Esophagus (tissue), 2 donors: Measurements from ENCODE around the gene HYKK. TPM values are rescaled to one million over a fixed set of nuclear protein-coding genes. Genes with fewer than 3 reads are reported as not detected.

Experiments
- H3K27ac ChIP-seq, 2 donors: one replicate each; pipeline ENCODE4 v1.5.1; 2013; ENCODE audit warnings: low read depth in 2 of 2, mild to moderate bottlenecking in 2 of 2, inconsistent platforms in 1 of 2, low read length in 1 of 2, moderate library complexity in 1 of 2
- H3K27me3 ChIP-seq, 2 donors: one replicate each; pipeline ENCODE4 v1.6.1; 2013; ENCODE audit warnings: low read length in 2 of 2, control low read depth in 1 of 2, mild to moderate bottlenecking in 1 of 2; ENCODE audit not compliant: insufficient read depth in 2 of 2, control insufficient read depth in 1 of 2
- H3K36me3 ChIP-seq, 2 donors: one replicate each; pipeline ENCODE4 v1.6.1; 2013; ENCODE audit warnings: low read length in 1 of 2; ENCODE audit not compliant: control insufficient read depth in 2 of 2, insufficient read depth in 2 of 2
- H3K4me1 ChIP-seq, 2 donors: one replicate each; pipeline ENCODE4 v1.6.1; 2013; ENCODE audit warnings: low read length in 1 of 2; ENCODE audit not compliant: control insufficient read depth in 2 of 2, insufficient read depth in 2 of 2
- H3K4me3 ChIP-seq, 2 donors: one replicate each; pipeline ENCODE4 v1.5.1; 2013; ENCODE audit warnings: low read length in 2 of 2, mild to moderate bottlenecking in 2 of 2, low read depth in 1 of 2, moderate library complexity in 1 of 2
- H3K9me3 ChIP-seq, 2 donors: one replicate each; pipeline ENCODE4 v1.6.1; 2013; ENCODE audit warnings: mild to moderate bottlenecking in 2 of 2, low read depth in 1 of 2, low read length in 1 of 2, moderate library complexity in 1 of 2; ENCODE audit not compliant: control insufficient read depth in 2 of 2, insufficient read depth in 1 of 2
- WGBS, 2 donors: extraction: QIAGEN DNeasy Blood & Tissue Kit; methylation state at CpG; one replicate each; pipeline ENCODE4 v1.1.7; 2013; 5-methylcytosine and 5-hydroxymethylcytosine counted together
- polyA plus RNA-seq, 2 donors: library from polyadenylated mRNA; stranded (reverse); fragments of 200-250 nt; gene quantifications; one replicate each; pipeline ENCODE4 v1.2.3, GENCODE V29; 2013
- donor health status: healthy with polysubstance abuse.
- donor health status: Bipolar disorder and iron deficiency.

Gene HYKK, protein sequence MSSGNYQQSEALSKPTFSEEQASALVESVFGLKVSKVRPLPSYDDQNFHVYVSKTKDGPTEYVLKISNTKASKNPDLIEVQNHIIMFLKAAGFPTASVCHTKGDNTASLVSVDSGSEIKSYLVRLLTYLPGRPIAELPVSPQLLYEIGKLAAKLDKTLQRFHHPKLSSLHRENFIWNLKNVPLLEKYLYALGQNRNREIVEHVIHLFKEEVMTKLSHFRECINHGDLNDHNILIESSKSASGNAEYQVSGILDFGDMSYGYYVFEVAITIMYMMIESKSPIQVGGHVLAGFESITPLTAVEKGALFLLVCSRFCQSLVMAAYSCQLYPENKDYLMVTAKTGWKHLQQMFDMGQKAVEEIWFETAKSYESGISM
- polyA plus RNA-seq, result 1 to 10 TPM; 2.7 to 2.9 TPM

- no peaks in the 10 kb centered on the region for H3K9me3 ChIP-seq
- H3K27ac ChIP-seq, result peak within 1 kb of the TSS; percentile 64 to 84
- H3K27me3 ChIP-seq, result no peaks in the 10 kb centered on the region
- WGBS, 2 donors, result 1% methylated on average over 58 to 63 of the region's 63 CpGs
- H3K4me3 ChIP-seq, result peak within 1 kb of the TSS; percentile 82 to 88
- no peaks in the 10 kb centered on the region for H3K36me3 ChIP-seq
- H3K4me1 ChIP-seq, result peaks cover 0 to 3% of the 10 kb centered on the region in 2 donors
Observed at GRCh38 chr15:78506971-78507830, at the start of gene HYKK. Gene HYKK, plus strand, starts transcription at chr15:78507577. Its CDS starts 5,512 bp downstream, at chr15:78513089.

DNA sequence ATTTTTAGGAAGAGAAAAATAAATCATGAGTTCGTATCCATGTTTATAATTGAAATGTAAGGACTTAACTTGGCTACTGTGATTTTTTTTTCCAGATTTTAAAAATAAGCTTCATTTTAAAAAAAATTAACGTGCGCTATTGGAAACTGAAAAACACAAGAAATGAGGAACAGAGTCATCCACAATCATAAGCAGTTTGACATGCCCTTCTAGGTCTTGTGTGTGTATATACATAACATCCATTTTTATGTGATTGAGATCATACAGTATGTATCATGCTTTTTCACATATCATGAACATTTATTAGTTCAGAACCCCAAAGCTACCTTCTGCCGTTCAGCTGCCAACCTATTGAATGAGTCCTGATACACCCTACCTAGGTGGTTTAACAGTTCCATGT, 46.6 kb upstream of the HYKK start:
- H3K4me3 ChIP-seq, result no peak overlapping the region
- H3K9me3 ChIP-seq, result no peaks in the 10 kb centered on the region
- peaks cover 0 to 6% of the 10 kb centered on the region in 2 donors for H3K36me3 ChIP-seq
- 88 to 91% methylated on average over 4 of the region's 4 CpGs for WGBS, 2 donors
- H3K4me1 ChIP-seq, result peaks cover 0 to under 1% of the 10 kb centered on the region in 2 donors
- no peak overlapping the region for H3K27ac ChIP-seq
- no peaks in the 10 kb centered on the region for H3K27me3 ChIP-seq

DNA sequence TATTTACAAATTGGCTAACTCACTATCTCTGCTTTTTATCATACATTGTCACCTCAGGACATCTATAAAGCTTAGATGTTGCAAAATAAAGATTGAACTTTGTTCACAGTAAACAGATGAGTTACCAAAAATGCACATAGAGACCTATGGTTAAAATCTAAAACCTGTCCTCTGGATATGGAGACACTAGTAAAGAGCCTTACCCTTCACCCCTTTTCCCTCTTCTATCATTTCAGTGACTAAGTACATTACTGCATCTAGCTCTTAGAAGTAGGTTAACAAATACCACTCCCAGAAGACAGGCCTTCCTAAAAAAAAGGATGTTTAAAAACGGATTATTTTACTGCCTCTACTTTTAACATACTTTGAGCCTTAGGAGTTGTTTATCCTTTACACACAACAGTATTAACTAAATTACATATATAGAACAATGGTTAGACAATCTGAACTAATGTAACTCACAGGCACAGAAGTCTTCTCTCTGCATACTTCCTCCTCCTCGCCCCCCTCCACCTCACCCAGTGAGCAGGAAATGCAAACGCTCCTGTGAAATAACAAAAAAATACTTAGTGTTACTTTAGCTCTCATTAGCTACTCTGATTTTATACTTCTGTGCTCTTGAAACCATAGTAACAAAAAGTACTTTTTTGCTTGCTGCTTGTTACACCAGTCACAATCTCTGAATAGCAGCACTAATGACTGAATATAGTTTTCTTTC, 46.0 kb upstream of the HYKK start:
- H3K9me3 ChIP-seq, result no peaks in the 10 kb centered on the region
- H3K4me3 ChIP-seq, result no peak overlapping the region
- WGBS, 2 donors, result 41 to 49% methylated on average over 3 of the region's 3 CpGs
- H3K4me1 ChIP-seq, result no peaks in the 10 kb centered on the region
- H3K27ac ChIP-seq, result no peak overlapping the region
- no peaks in the 10 kb centered on the region for H3K27me3 ChIP-seq
- H3K36me3 ChIP-seq, result peaks cover 2 to 8% of the 10 kb centered on the region in 2 donors

GRCh38 chr15:78469031-78469430, 38.3 kb upstream of the HYKK start:
- Histone ChIP-seq H3K4me3 (no peak overlapping the region), H3K9me3 (no peaks in the 10 kb centered on the region), H3K27me3 (no peaks in the 10 kb centered on the region), H3K4me1 (no peaks in the 10 kb centered on the region), H3K36me3 (peaks cover 2 to 14% of the 10 kb centered on the region in 2 donors), H3K27ac (no peak overlapping the region)
- whole genome bisulfite sequencing, 2 donors, result 79 to 100% methylated on average over 1 of the region's 1 CpG

DNA sequence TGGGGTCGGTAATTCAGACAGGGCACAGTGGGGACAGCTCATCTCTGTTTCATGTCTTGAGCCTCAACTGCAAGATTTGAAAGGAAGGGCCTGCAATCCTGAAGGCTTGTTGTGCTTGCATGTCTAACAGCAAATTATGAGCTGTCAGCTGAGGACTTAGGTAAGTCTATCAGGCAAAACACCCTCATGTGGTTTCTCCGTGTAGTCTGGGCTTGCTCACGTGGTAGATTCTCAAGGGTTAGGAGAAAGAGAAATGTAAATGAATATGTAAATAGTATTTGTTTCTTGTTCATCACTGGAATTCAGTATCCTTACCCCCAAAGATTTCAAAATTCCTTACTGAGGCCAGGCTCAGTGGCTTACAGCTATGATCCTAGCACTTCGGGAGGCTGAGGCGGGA, 30.1 kb upstream of the HYKK start:
- no peak overlapping the region for H3K27ac ChIP-seq

DNA sequence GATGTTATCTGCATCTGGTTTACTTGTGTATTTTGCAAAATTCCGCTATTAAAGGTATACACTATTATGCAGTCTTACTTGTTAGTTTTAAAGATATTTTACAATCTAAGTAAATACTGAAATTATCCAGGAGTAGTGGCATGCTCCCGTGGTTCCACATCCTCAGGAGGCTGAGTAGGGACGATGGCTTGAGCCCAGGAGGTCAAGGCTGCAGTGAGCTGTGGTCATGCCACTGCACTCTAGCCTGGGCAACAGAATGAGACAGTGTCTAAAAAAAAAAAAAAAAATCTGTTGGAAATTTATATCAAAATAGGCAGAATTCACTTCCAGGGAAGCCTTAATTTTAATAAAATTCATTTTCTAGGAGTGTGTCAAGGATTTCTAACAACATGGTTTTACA, 27.7 kb upstream of the HYKK start:
- WGBS, 2 donors, result 93 to 95% methylated on average over 3 of the region's 3 CpGs
- Histone ChIP-seq H3K4me1 (no peaks in the 10 kb centered on the region), H3K4me3 (no peak overlapping the region), H3K36me3 (peaks cover 12% of the 10 kb centered on the region in 2 donors), H3K9me3 (no peaks in the 10 kb centered on the region), H3K27me3 (no peaks in the 10 kb centered on the region), H3K27ac (no peak overlapping the region)

More for the DNA sequence above, 30.1 kb upstream of the HYKK start:
- Histone ChIP-seq H3K9me3 (no peaks in the 10 kb centered on the region), H3K4me3 (no peak overlapping the region), H3K4me1 (no peaks in the 10 kb centered on the region), H3K27me3 (no peaks in the 10 kb centered on the region), H3K36me3 (peaks cover 11 to 12% of the 10 kb centered on the region in 2 donors)
- WGBS, 2 donors, result 75 to 79% methylated on average over 5 of the region's 5 CpGs

DNA sequence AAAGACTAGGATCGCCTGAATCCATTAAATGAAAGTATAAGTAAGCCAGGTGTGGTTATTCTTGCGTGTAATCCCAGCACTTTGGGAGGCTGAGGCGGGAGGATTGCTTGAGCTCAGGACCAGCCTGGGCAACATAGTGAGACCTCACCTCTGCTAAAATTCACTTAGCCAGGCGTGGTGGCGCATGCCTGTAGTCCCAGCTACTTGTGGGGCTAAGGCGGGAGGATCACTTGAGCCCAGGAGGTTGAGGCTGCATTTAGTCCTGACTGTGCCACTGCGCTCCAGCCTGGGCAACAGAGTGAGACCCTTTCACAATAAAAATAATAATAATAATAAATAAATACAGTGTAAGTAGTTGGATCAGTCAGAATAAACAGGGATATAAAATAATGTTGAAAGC, 25.5 kb upstream of the HYKK start:
- Histone ChIP-seq H3K4me1 (no peaks in the 10 kb centered on the region), H3K36me3 (peaks cover 12% of the 10 kb centered on the region in 2 donors), H3K9me3 (no peaks in the 10 kb centered on the region), H3K27ac (no peak overlapping the region), H3K4me3 (no peak overlapping the region), H3K27me3 (no peaks in the 10 kb centered on the region)
- WGBS, 2 donors, result 86 to 98% methylated on average over 7 of the region's 7 CpGs

GRCh38 chr15:78492872-78493271, 14.5 kb upstream of the HYKK start:
- no peaks in the 10 kb centered on the region for H3K9me3 ChIP-seq
- H3K27me3 ChIP-seq, result no peaks in the 10 kb centered on the region
- H3K4me3 ChIP-seq, result no peak overlapping the region
- H3K36me3 ChIP-seq, result peaks cover 0 to 3% of the 10 kb centered on the region in 2 donors
- H3K27ac ChIP-seq, result no peak overlapping the region
- H3K4me1 ChIP-seq, result no peaks in the 10 kb centered on the region
- WGBS, 2 donors, result 87 to 94% methylated on average over 1 of the region's 1 CpG

DNA sequence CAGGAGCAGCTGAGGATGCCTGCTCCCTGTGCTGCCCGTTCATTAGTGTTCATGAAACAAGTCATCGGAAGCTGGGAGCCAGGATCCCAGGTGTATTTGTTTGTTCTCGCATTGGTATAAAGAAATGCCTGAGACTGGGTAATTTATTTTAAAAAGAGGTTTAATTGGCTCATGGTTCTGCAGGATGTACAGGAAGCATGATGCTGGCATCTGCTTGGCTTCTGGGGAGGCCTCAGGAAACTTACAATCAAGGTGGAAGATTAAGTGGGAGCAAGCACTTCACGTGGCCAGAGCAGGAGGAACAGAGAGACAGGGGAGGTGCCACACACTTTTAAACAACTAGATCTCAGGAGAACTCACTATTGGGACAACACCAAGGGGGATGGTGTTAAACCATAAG, 5.5 kb upstream of the HYKK start:
- Histone ChIP-seq H3K4me1 (peaks cover 0 to under 1% of the 10 kb centered on the region in 2 donors), H3K36me3 (peaks cover 0 to 3% of the 10 kb centered on the region in 2 donors), H3K4me3 (no peak overlapping the region), H3K27ac (no peak overlapping the region), H3K27me3 (no peaks in the 10 kb centered on the region), H3K9me3 (no peaks in the 10 kb centered on the region)
- WGBS, 2 donors, result 90 to 99% methylated on average over 4 of the region's 4 CpGs
